HEK293 (cell line): Measurements from ENCODE around the gene FSTL4.

Source experiments
- CTCF ChIA-PET: fragments of 350-600 bp; formaldehyde crosslinking; extraction: SDS; loops from one replicate; lab custom pipeline; 2021; ENCODE audit warnings: antibody characterized with exemption; lab: Yijun Ruan, JAX
- POLR2A ChIA-PET: fragments of 300-600 bp; formaldehyde crosslinking; extraction: SDS; loops from one replicate; lab custom pipeline; 2020; ENCODE audit warnings: antibody characterized with exemption, inconsistent platforms; lab: Yijun Ruan, JAX
- H3K27ac ChIP-seq: fragments of 200-500 bp; sonication (Bioruptor generic); 2 replicates; pipeline ENCODE4 v1.5.1; 2014; ENCODE audit warnings: low read depth, low read length, control low read depth, inconsistent platforms; ENCODE audit errors: extremely low read depth
- H3K36me3 ChIP-seq, 2 experiments: fragments of 200-500 bp in 1 of 2; sonication (Bioruptor generic) in 1 of 2; 1 replicate in 1 of 2; 2 replicates in 1 of 2; pipeline ENCODE4 v1.5.1; 2014 to 2017; ENCODE audit warnings: inconsistent platforms in 2 of 2, low read length in 2 of 2; ENCODE audit not compliant: control insufficient read depth in 2 of 2, insufficient read depth in 1 of 2
- H3K4me1 ChIP-seq: fragments of 200-500 bp; sonication (Bioruptor generic); 2 replicates; pipeline ENCODE4 v1.5.1; 2014; ENCODE audit warnings: mild to moderate bottlenecking, low read length, inconsistent platforms; ENCODE audit not compliant: control insufficient read depth, insufficient read depth
- H3K4me3 ChIP-seq: 2 replicates; pipeline ENCODE4 v1.5.1; 2011; ENCODE audit warnings: low read depth, mild to moderate bottlenecking, control low read depth, low read length, moderate library complexity
- H3K9me3 ChIP-seq: fragments of 200-500 bp; sonication (Bioruptor generic); 2 replicates; pipeline ENCODE4 v1.5.1; 2014; ENCODE audit warnings: low read depth, low read length, inconsistent platforms; ENCODE audit not compliant: control insufficient read depth, insufficient read depth
- GLI2 ChIP-seq: fragments of 450-650 bp; formaldehyde crosslinking; IDR thresholded peaks from 2 replicates; pipeline ENCODE4; 2017; ENCODE audit warnings: missing biosample characterization, missing genetic modification characterization, low read depth, borderline replicate concordance
- SP3 ChIP-seq: fragments of 450-650 bp; formaldehyde crosslinking; IDR thresholded peaks from 2 replicates; pipeline ENCODE4 v1.5.1; 2016; ENCODE audit warnings: missing biosample characterization, missing genetic modification characterization
- TRIM28 ChIP-seq: IDR thresholded peaks from 2 replicates; pipeline ENCODE4 v1.6.1; 2011; ENCODE audit warnings: low read length, control low read depth, borderline replicate concordance
- TSHZ1 ChIP-seq: fragments of 450-650 bp; formaldehyde crosslinking; IDR thresholded peaks from 2 replicates; pipeline ENCODE4 v1.5.1; 2016; ENCODE audit warnings: missing biosample characterization, missing genetic modification characterization, borderline replicate concordance
- ZNF121 ChIP-seq: fragments of 450-650 bp; formaldehyde crosslinking; IDR thresholded peaks from 2 replicates; pipeline ENCODE4 v1.5.1; 2016; ENCODE audit warnings: missing biosample characterization, missing genetic modification characterization
- ZNF133 ChIP-seq: fragments of 450-650 bp; formaldehyde crosslinking; IDR thresholded peaks from 2 replicates; pipeline ENCODE4 v1.5.1; 2016; ENCODE audit warnings: missing biosample characterization, missing genetic modification characterization
- ZNF175 ChIP-seq: fragments of 450-650 bp; formaldehyde crosslinking; IDR thresholded peaks from 2 replicates; pipeline ENCODE4 v1.5.1; 2016; ENCODE audit warnings: missing biosample characterization, missing genetic modification characterization
- ZNF214 ChIP-seq: fragments of 450-650 bp; formaldehyde crosslinking; IDR thresholded peaks from 2 replicates; pipeline ENCODE4 v1.5.1; 2017; ENCODE audit warnings: missing biosample characterization, mild to moderate bottlenecking, missing genetic modification characterization, borderline replicate concordance
- ZNF280C ChIP-seq: fragments of 450-650 bp; formaldehyde crosslinking; IDR thresholded peaks from 2 replicates; pipeline ENCODE4 v1.5.1; 2016; ENCODE audit warnings: missing biosample characterization, missing genetic modification characterization
- ZNF529 ChIP-seq: fragments of 450-650 bp; formaldehyde crosslinking; IDR thresholded peaks from 2 replicates; pipeline ENCODE4 v1.5.1; 2017; ENCODE audit warnings: missing genetic modification characterization, missing biosample characterization; ENCODE audit not compliant: insufficient replicate concordance
- ZNF555 ChIP-seq: fragments of 450-650 bp; formaldehyde crosslinking; conservative IDR thresholded peaks from 2 replicates; pipeline ENCODE4 v1.5.1; 2017; ENCODE audit warnings: missing biosample characterization, mild to moderate bottlenecking, missing genetic modification characterization, inconsistent platforms
- ZNF626 ChIP-seq: fragments of 450-650 bp; sonication (Bioruptor Pico); formaldehyde crosslinking; IDR thresholded peaks from 2 replicates; pipeline ENCODE4 v1.5.1; 2018; ENCODE audit warnings: missing biosample characterization, missing genetic modification characterization, inconsistent platforms
- ZNF629 ChIP-seq: fragments of 450-650 bp; formaldehyde crosslinking; IDR thresholded peaks from 2 replicates; pipeline ENCODE4 v1.5.1; 2017; ENCODE audit warnings: missing biosample characterization, missing genetic modification characterization
- ZNF639 ChIP-seq: fragments of 450-650 bp; formaldehyde crosslinking; IDR thresholded peaks from 2 replicates; pipeline ENCODE4 v1.5.1; 2016; ENCODE audit warnings: missing biosample characterization, missing genetic modification characterization
- ZNF768 ChIP-seq: fragments of 450-650 bp; formaldehyde crosslinking; IDR thresholded peaks from 2 replicates; pipeline ENCODE4 v1.5.1; 2018; ENCODE audit warnings: missing biosample characterization, mild to moderate bottlenecking, missing genetic modification characterization
- ZNF830 ChIP-seq: fragments of 450-650 bp; IDR thresholded peaks from 2 replicates; pipeline ENCODE4 v1.5.0; 2018; ENCODE audit warnings: missing biosample characterization, missing genetic modification characterization, low read depth, mild to moderate bottlenecking, moderate library complexity
- ZSCAN30 ChIP-seq: fragments of 450-650 bp; IDR thresholded peaks from 2 replicates; pipeline ENCODE4 v1.5.1; 2018; ENCODE audit warnings: missing biosample characterization, mild to moderate bottlenecking, missing genetic modification characterization, moderate library complexity
- TF ChIP-seq, protein P1 (sequence below): fragments of 450-650 bp; formaldehyde crosslinking; IDR thresholded peaks from 2 replicates; pipeline ENCODE4; 2016; ENCODE audit warnings: missing biosample characterization, missing genetic modification characterization
- TF ChIP-seq, protein P2 (sequence below): fragments of 450-650 bp; formaldehyde crosslinking; IDR thresholded peaks from 2 replicates; pipeline ENCODE4 v1.5.1; 2016; ENCODE audit warnings: missing biosample characterization, missing genetic modification characterization

The FSTL4 gene

GRCh38 chr5:133201310-133201709 lies 411.0 kb downstream of the FSTL4 start:
- peaks cover 7% of the 10 kb centered on the region for H3K4me1 ChIP-seq
- TF ChIP-seq ZNF175 (tag by site-specific recombination): no peak
- no peak for TF ChIP-seq GLI2 (tag by site-specific recombination)
- TF ChIP-seq SP3 (tag by site-specific recombination): no peak
- TF ChIP-seq ZNF121 (tag by site-specific recombination): no peak
- no peak for TF ChIP-seq ZNF214
- no peak for TF ChIP-seq ZNF830 (tag by site-specific recombination)
- peak; percentile 73; the same call in 1 of the 2 replicates for TF ChIP-seq ZNF768 (tag by site-specific recombination)
- H3K4me3 ChIP-seq: no peak overlapping the region
- H3K36me3 ChIP-seq: no peaks in the 10 kb centered on the region
- H3K27ac ChIP-seq: no peak overlapping the region
- ChIA-PET CTCF (interaction anchor here (0.6 kb wide), 1 partner anchor 28 kb away, joined by 4 read pairs; no protein-coding TSS in a partner anchor), POLR2A (no interaction called here)
- no peaks in the 10 kb centered on the region for H3K9me3 ChIP-seq

DNA sequence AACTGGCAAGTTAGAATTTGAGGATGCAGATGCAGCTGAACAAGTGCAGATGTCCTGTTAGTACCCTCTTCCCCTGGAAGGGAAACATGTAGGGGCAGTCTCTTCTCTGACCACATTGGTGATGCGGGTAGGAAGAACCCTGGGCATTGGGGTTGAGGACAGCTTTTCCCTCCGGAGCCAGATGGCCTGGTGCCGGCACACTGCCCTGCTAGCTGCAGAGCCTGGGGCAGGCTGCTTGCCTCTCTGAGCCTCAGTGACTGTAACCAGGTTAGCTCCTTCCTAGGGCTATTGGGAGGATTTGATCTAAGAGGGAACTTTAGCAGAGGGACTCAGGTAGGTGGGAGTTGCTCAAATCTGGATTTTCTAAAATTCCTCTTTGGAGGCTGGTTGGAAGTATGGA lies 412.1 kb downstream of the FSTL4 start:
- ChIA-PET CTCF (no interaction called here), POLR2A (no interaction called here)
- TF ChIP-seq TRIM28 (no peak), ZSCAN30 (tag by site-specific recombination) (no peak), ZNF639 (tag by site-specific recombination) (no peak), ZNF529 (tag by site-specific recombination) (no peak), ZNF626 (no peak), ZNF629 (tag by site-specific recombination) (no peak), ZNF280C (no peak), TSHZ1 (tag by site-specific recombination) (no peak), ZNF133 (tag by site-specific recombination) (no peak), ZNF555 (tag by site-specific recombination) (no peak)
- TF ChIP-seq, protein P1, sequence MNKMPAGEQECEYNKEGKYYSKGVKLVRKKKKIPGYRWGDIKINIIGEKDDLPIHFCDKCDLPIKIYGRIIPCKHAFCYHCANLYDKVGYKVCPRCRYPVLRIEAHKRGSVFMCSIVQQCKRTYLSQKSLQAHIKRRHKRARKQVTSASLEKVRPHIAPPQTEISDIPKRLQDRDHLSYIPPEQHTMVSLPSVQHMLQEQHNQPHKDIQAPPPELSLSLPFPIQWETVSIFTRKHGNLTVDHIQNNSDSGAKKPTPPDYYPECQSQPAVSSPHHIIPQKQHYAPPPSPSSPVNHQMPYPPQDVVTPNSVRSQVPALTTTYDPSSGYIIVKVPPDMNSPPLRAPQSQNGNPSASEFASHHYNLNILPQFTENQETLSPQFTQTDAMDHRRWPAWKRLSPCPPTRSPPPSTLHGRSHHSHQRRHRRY (tag by site-specific recombination): no peak
- TF ChIP-seq, protein P2, sequence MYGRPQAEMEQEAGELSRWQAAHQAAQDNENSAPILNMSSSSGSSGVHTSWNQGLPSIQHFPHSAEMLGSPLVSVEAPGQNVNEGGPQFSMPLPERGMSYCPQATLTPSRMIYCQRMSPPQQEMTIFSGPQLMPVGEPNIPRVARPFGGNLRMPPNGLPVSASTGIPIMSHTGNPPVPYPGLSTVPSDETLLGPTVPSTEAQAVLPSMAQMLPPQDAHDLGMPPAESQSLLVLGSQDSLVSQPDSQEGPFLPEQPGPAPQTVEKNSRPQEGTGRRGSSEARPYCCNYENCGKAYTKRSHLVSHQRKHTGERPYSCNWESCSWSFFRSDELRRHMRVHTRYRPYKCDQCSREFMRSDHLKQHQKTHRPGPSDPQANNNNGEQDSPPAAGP (tag by site-specific recombination): no peak
- H3K4me1 ChIP-seq: peaks cover 5% of the 10 kb centered on the region
- H3K27ac ChIP-seq: no peak overlapping the region
- no peak overlapping the region for H3K4me3 ChIP-seq
- no peaks in the 10 kb centered on the region for H3K9me3 ChIP-seq
- H3K36me3 ChIP-seq: no peaks in the 10 kb centered on the region
